Ascending aorta (tissue), 2 donors: ENCODE data around the gene CYSRT1. TPM values are rescaled to one million over a fixed set of nuclear protein-coding genes. Genes with fewer than 3 reads are reported as not detected.

Source experiments
- DNase-seq, 2 donors: peaks; one replicate each; pipeline ENCODE4 v3.0.0-alpha.2; 2019; ENCODE audit warnings: low spot score in 2 of 2
- H3K27ac ChIP-seq, 2 donors: fragments of 200-600 bp; sonication (generic); one replicate each; pipeline ENCODE4 v1.5.1; 2016 to 2017; ENCODE audit warnings: mild to moderate bottlenecking in 1 of 2
- H3K27me3 ChIP-seq: fragments of 200-600 bp; sonication (generic); one replicate; pipeline ENCODE4 v1.5.1; 2017
- H3K36me3 ChIP-seq, 2 donors: fragments of 200-600 bp; sonication (generic); one replicate each; pipeline ENCODE4 v1.5.1; 2016
- H3K4me1 ChIP-seq, 2 donors: fragments of 200-600 bp; sonication (generic); one replicate each; pipeline ENCODE4 v1.5.1; 2016 to 2017; ENCODE audit warnings: mild to moderate bottlenecking in 1 of 2
- H3K4me3 ChIP-seq, 2 donors: fragments of 200-600 bp; sonication (generic); one replicate each; pipeline ENCODE4 v1.5.1; 2016 to 2017; ENCODE audit warnings: mild to moderate bottlenecking in 1 of 2
- H3K9me3 ChIP-seq, 2 donors: fragments of 200-600 bp; sonication (generic); one replicate each; pipeline ENCODE4 v1.5.1; 2016
- intact Hi-C: fragments of 100-400 bp; cut with DNase I; formaldehyde crosslinking; loops from one replicate; pipeline ENCODE4 v1.15.1; 2023
- total RNA-seq: library from RNA; depleted of rRNA; stranded (reverse); fragments of >200 nt; gene quantifications from one replicate; pipeline ENCODE4 v1.1.0, GENCODE V29; 2016
- TF ChIP-seq, protein P1 (sequence below), 3 experiments: fragments of 200-600 bp in 2 of 3; fragments of 450-650 bp in 1 of 3; sonication (generic) in 2 of 3; IDR thresholded peaks; one replicate each; pipeline ENCODE4 v1.5.1; 2016 to 2019; ENCODE audit warnings: antibody characterized with exemption in 3 of 3, mild to moderate bottlenecking in 1 of 3, moderate library complexity in 1 of 3

The CYSRT1 gene
- total RNA-seq, 1 donor from 2014 or later: not detected

DNA sequence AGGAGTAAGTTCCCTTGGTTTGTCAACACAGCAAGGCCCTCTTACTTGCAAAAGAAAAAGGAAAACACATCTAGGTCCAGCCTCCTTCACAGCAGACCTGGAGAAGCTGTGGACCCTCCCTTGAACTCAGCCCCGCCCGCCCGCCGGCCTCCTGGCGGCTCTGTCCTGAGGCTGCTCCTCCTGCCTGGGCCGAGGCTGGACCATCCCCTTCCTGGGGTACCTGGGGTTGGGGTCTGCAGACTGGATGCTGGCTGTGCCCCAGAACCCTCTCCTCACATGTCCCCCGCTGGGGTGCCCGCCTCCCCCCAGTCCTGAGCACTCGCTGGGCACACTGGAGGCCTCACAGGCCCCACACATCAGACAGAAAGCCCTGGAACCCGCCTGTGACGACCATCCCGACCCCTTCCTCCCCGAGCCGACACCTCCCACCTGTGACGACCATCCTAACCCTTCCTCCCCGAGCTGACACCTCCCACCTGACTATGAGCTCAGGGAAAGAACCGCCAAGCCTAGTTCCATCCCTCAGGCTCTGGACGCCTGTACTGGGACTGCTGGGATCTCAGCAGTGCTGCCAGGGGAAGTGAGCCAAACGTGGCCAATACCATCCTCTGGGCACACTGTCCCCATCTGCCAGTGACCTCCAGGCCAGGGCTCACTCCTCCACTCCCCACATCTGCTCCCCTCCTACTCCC lies 45.9 kb upstream of the CYSRT1 start:
- no peak overlapping the region for H3K4me3 ChIP-seq
- H3K4me1 ChIP-seq: no peaks in the 10 kb centered on the region

DNA sequence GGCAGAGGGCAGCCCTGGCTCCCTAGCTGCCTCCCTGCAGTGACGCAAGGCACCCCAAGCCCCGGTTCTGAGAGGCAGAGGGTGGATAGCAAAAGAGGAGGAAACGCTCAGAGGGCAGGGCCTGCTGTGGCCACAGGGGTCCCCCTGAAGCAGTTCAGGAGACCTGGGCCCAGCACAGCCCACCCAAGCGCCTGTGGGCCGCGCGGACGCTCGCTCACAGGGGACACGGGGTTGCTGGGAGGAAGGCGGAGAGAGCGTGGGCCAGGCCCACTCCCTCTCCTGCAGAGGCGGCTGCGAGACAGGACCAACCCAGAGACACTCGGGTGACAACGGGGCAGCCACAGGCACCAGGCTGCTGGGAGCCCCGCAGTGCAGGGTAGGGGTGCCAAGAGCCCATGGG lies 45.2 kb upstream of the CYSRT1 start:
- Histone ChIP-seq H3K4me3 (no peak overlapping the region), H3K36me3 (peaks cover 60% of the 10 kb centered on the region in 2 donors), H3K9me3 (no peaks in the 10 kb centered on the region), H3K4me1 (no peaks in the 10 kb centered on the region), H3K27ac (no peak overlapping the region), H3K27me3 (no peaks in the 10 kb centered on the region)
- TF ChIP-seq, protein P1, sequence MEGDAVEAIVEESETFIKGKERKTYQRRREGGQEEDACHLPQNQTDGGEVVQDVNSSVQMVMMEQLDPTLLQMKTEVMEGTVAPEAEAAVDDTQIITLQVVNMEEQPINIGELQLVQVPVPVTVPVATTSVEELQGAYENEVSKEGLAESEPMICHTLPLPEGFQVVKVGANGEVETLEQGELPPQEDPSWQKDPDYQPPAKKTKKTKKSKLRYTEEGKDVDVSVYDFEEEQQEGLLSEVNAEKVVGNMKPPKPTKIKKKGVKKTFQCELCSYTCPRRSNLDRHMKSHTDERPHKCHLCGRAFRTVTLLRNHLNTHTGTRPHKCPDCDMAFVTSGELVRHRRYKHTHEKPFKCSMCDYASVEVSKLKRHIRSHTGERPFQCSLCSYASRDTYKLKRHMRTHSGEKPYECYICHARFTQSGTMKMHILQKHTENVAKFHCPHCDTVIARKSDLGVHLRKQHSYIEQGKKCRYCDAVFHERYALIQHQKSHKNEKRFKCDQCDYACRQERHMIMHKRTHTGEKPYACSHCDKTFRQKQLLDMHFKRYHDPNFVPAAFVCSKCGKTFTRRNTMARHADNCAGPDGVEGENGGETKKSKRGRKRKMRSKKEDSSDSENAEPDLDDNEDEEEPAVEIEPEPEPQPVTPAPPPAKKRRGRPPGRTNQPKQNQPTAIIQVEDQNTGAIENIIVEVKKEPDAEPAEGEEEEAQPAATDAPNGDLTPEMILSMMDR (IDR thresholded peaks at IDR 0.05): no peak
- intact Hi-C loops: no loop called here
- no peak for DNase-seq

More for the DNA sequence above, 45.9 kb upstream of the CYSRT1 start:
- H3K27me3 ChIP-seq: no peaks in the 10 kb centered on the region
- peaks cover 53 to 55% of the 10 kb centered on the region in 2 donors for H3K36me3 ChIP-seq
- no peak for DNase-seq
- TF ChIP-seq, protein P1 (IDR thresholded peaks at IDR 0.05): no peak
- H3K9me3 ChIP-seq: no peaks in the 10 kb centered on the region
- H3K27ac ChIP-seq: no peak overlapping the region
- intact Hi-C loops: no loop called here

DNA sequence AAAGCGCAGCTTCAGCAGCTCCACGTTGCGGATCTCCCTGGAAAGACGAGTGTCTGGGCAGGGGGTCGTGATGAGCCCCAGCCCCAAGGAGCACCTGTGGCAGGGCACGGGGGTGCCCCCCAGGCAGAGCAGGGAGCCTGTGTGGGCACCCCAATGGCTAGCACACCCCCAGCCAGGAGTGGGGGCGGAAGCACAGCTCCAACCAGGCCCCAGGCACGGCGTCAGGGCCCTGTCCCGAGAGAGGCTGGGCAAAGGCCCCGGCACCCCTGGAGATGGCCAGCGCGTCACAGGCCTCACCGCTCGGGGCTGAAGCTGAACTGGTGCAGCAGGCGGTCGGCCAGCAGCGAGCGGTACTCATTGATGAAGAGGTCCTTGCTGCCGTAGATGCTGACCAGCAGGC lies 44.5 kb upstream of the CYSRT1 start:
- no peaks in the 10 kb centered on the region for H3K4me1 ChIP-seq
- TF ChIP-seq, protein P1 (IDR thresholded peaks at IDR 0.05): no peak
- no peak for DNase-seq
- H3K27ac ChIP-seq: no peak overlapping the region
- peaks cover 62 to 67% of the 10 kb centered on the region in 2 donors for H3K36me3 ChIP-seq
- H3K4me3 ChIP-seq: no peak overlapping the region
- no peaks in the 10 kb centered on the region for H3K27me3 ChIP-seq
- intact Hi-C loops: no loop called here
- no peaks in the 10 kb centered on the region for H3K9me3 ChIP-seq

DNA sequence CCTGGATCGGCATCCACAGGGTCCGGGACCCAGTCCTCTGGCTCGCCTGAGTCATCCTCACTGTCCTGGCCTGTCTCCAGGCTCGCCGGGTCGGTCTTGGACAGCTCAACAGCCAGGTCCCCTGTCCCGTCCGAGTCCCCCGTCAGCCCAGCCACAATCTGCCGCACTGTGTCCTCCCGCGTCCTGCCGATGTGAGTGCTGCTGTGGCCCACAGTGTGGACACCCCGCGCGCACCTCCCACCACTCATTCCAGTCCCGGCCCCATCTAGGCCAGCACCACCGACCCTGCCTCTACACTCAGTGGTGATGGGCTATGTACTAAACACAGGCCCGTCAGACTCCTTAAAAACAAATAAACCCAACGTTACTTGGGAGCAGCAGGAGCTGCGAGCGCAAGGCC lies 43.3 kb upstream of the CYSRT1 start:
- Histone ChIP-seq H3K9me3 (no peaks in the 10 kb centered on the region), H3K27me3 (no peaks in the 10 kb centered on the region), H3K27ac (no peak overlapping the region), H3K36me3 (peaks cover 62 to 78% of the 10 kb centered on the region in 2 donors), H3K4me1 (peaks cover 0 to 11% of the 10 kb centered on the region in 2 donors), H3K4me3 (no peak overlapping the region)
- TF ChIP-seq, protein P1 (IDR thresholded peaks at IDR 0.05): no peak
- no peak for DNase-seq
- intact Hi-C loops: no loop called here

DNA sequence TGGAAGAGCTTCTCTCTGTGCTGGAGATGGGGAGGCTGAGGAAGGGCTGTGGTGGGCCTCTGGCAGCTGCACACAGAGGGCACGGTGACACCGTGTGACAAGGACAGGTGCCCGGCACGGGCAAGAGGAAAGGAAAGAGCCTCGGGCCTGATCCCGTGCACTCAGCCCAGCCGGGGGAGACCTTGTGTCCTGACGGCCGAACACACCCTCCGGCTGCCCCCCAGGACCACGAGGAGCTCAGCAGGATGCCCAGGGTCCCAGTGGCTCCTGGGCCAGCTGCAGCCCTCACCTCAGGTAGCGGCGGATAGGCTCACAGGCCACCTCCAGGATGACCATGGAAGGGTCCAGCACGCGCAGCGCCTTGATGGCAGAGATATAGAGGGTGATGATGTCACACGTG lies 42.1 kb upstream of the CYSRT1 start:
- H3K27ac ChIP-seq: no peak overlapping the region
- intact Hi-C loops: no loop called here
- peaks cover 10 to 21% of the 10 kb centered on the region in 2 donors for H3K4me1 ChIP-seq
- TF ChIP-seq, protein P1 (IDR thresholded peaks at IDR 0.05): no peak
- peaks cover 62 to 76% of the 10 kb centered on the region in 2 donors for H3K36me3 ChIP-seq
- no peaks in the 10 kb centered on the region for H3K27me3 ChIP-seq
- no peak overlapping the region for H3K4me3 ChIP-seq
- no peak for DNase-seq
- H3K9me3 ChIP-seq: no peaks in the 10 kb centered on the region
